Activated CD4-positive, alpha-beta T cell treated with anti-CD3 and anti-CD28 coated beads, Interleukin-2, amount 50 U/mL, for 24 hours (primary cell): Measurements from ENCODE around the gene ADAM8.

Experiments
- DNase-seq, 2 donors: peaks; one replicate each; pipeline ENCODE4 v3.0.0-alpha.2; 2020; ENCODE audit warnings: low read depth in 1 of 2, low spot score in 1 of 2

The ADAM8 gene

GRCh38 chr10:133309100-133309719 lies 32.5 kb upstream of the ADAM8 start:
- peak; percentile 86 to 95 for DNase-seq

GRCh38 chr10:133308421-133309099 lies 31.9 kb upstream of the ADAM8 start, which contains the start of the genes TUBGCP2 and ZNF511:
Gene TUBGCP2, minus strand, starts transcription at chr10:133308872. Its CDS starts 5,931 bp downstream, at chr10:133302941.
Gene ZNF511, plus strand, starts transcription at chr10:133308914. Its CDS starts 30 bp downstream, at chr10:133308944.
- DNase-seq = peak; percentile 83 to 94

- peak; percentile 61 to 76 for DNase-seq
Observed at GRCh38 chr10:133307776-133308420, 31.2 kb upstream of the ADAM8 start.

GRCh38 chr10:133306941-133307379 lies 30.3 kb upstream of the ADAM8 start:
- DNase-seq = no peak

GRCh38 chr10:133306097-133306476 lies 29.4 kb upstream of the ADAM8 start:
- no peak for DNase-seq

- no peak for DNase-seq
Observed at GRCh38 chr10:133303206-133303605, 26.5 kb upstream of the ADAM8 start.

- DNase-seq = no peak
Observed at GRCh38 chr10:133302230-133302629, 25.6 kb upstream of the ADAM8 start.

GRCh38 chr10:133299738-133300137 lies 23.1 kb upstream of the ADAM8 start:
- DNase-seq = no peak

- no peak for DNase-seq
Observed at GRCh38 chr10:133299224-133299623, 22.6 kb upstream of the ADAM8 start.

- no peak for DNase-seq
Observed at GRCh38 chr10:133298466-133298865, 21.8 kb upstream of the ADAM8 start.

GRCh38 chr10:133297504-133297903 lies 20.8 kb upstream of the ADAM8 start:
- DNase-seq = no peak

- DNase-seq = no peak
Observed at GRCh38 chr10:133295426-133296320, 19.0 kb upstream of the ADAM8 start.

- no peak for DNase-seq
Observed at GRCh38 chr10:133294189-133294588, 17.5 kb upstream of the ADAM8 start.

GRCh38 chr10:133293810-133294119 lies 17.1 kb upstream of the ADAM8 start:
- no peak for DNase-seq

GRCh38 chr10:133292919-133293809 lies 16.5 kb upstream of the ADAM8 start:
- no peak for DNase-seq

- DNase-seq = no peak
Observed at GRCh38 chr10:133289761-133290160, 13.1 kb upstream of the ADAM8 start.

GRCh38 chr10:133287832-133288500 lies 11.3 kb upstream of the ADAM8 start:
- DNase-seq = no peak

GRCh38 chr10:133286366-133286765 lies 9.7 kb upstream of the ADAM8 start:
- DNase-seq = no peak

- no peak for DNase-seq
Observed at GRCh38 chr10:133285217-133285616, 8.5 kb upstream of the ADAM8 start.

- DNase-seq = no peak
Observed at GRCh38 chr10:133283931-133284330, 7.3 kb upstream of the ADAM8 start.
